Brain pericyte (primary cell): ENCODE data around the gene LMF2.
A peak's percentile ranks its signal among the peaks of the same experiment; 100 is the strongest.
"Not testable (repeated sequence)": the region's sequence is repeated elsewhere in the genome, so short reads cannot be mapped to it uniquely, and the experiment has no call there.

ENCODE experiments used
- DNase-seq: peaks from one replicate; pipeline ENCODE4 v3.0.0-alpha.2; 2012; ENCODE audit warnings: low read depth, low spot score

The LMF2 gene

DNA sequence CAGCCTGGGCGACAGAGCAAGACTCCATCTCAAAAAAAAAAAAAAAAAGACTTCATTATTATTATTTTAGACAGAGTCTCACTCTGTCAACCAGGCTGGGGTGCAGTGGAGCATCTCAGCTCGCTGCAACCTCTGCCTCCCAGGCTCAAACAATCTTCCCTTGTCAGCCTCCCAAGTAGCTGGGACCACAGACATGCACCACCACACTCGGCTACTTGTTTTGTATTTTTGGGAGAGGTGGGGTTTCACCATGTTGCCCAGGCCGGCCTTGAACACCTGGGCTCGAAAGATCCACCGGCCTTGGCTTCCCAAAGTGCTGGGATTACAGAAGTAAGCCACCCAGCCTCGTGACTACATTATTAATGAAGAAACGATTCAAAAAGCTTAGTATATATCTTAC is 27.6 kb upstream of the LMF2 start:
- DNase-seq, result no peak

DNA sequence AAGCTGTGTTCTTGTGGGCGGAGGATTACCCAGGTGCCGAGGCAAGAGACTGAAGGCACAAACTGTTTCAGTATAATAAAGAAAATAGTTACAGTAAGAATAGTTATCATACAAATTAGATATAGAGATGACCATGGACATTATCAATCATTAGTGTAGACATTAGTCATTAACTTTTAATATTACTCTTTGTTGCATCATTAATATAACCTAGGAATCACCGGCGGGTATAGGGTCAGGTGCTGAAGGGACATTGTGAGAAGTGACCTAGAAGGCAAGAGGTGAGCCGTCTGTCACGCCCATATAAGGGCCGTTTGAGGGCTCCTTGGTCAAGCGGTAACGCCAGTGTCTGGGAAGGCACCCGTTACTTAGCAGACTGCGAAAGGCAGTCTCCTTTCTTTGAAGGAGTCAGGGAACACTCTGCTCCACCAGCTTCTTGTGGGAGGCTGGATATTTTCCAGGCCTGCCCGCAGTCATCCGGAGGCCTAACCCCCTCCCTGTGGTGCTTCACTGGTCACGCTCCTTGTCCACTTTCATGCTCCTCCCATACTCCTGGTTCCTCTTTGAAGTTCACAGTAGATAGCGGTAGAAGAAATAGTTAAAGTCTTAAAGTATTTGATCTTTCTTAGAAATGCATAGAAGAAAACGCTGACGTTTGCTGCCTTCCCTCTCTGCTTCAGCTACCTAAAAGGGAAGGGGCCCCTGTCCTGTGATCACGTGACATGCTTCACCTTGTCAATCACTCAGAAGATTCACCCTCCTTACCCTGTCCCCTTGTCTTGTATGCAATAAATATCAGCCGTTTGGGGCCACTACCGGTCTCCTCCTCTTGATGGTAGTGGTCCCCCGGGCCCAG is 26.6 kb upstream of the LMF2 start:
- not testable (repeated sequence) for DNase-seq

DNA sequence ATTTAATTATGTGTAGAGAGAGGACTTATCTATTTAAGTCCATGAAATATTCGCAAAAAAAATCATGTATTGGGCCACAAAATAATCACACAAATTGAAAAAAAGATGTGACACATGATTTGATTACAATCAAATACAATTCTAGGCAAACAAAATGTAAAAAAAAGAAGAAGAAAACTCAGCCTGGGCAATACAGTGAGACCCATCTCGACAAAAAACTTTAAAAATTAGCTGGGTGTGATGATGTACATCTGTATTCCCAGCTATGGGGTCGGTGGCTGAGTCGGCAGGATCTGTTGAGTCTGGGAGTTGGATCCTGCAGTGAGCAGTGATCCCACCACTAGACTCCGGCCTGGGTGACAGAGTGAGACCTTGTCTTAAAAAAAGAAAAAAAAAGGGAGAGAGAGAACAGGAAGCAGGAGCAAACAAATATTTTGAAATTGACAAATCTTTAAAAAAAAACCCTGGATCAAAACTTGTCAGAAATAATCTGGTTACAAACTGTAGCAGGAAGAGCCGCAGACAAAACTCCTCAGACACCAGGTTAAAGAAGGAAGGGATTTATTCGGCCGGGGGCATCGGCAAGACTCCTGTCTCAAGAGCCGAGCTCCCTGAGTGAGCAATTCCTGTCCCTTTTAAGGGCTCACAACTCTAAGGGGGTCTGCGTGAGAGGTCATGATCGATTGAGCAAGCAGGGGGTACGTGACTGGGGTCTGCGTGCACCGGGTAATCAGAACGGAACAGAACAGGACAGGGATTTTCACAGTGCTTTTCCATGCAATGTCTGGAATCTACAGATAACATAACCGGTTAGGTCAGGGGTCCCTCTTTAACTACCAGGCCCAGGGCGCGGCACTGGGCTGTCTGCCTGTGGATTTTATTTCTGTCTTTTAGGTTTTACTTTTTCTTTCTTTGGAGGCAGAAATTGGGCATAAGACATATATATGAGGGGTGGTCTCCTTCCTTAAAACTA is 25.6 kb upstream of the LMF2 start:
- DNase-seq, result no peak

DNA sequence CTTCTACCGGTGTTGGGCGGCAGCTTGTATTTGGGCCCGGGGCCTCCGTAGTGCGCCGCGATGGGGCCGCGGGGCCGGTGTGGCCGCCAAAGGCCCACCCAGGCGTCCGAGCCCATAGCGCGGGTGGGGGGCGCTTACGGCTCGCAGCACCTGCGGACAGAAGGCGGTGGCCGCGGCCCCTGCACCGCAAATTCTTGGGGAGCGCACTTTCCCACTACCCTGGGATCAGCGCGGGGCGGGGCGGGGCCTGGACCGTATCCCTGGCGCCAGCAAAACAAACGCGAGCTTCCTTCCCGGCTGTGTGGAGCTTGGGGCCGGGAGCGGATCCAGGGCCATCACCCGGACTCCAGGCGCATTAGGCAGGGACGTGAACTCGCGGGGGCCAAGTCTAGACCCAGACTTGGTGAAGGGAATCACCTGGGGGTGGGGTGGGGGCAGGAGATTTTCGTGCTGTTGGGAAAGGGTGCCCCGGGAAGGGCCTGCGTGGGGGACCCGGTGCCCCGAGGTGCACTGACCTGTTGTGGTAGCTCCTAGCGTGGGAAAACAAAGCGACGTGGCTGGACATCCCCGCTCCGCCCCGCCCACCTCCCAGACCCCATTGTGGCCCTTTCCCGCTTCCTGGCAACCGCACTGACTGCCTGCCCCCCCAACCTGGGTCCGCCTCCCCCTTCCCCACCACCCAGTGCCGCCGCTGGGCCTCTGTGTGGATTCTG is 24.6 kb upstream of the LMF2 start:
- no peak for DNase-seq

DNA sequence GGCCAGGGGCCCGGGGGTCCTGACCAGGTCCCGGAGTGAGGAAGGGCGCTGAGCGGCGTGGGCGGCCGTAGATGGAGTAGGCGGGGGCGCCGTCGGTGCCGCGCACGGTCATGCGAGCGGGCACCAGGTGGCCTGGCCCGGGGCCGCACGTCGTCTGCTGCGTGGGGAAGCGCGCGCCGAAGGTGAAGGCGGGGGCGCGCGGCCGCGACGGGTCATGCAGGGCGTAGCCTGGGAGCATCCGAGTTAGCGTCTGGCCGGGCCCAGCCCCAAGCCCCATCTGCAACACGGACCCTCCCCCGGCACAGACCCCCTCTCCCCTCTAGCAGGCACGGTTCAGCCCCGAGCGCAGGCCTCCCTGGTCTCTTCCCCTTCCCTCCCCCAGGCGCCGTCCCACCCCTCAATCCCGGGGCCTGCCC is 24.1 kb upstream of the LMF2 start:
- DNase-seq, result no peak

DNA sequence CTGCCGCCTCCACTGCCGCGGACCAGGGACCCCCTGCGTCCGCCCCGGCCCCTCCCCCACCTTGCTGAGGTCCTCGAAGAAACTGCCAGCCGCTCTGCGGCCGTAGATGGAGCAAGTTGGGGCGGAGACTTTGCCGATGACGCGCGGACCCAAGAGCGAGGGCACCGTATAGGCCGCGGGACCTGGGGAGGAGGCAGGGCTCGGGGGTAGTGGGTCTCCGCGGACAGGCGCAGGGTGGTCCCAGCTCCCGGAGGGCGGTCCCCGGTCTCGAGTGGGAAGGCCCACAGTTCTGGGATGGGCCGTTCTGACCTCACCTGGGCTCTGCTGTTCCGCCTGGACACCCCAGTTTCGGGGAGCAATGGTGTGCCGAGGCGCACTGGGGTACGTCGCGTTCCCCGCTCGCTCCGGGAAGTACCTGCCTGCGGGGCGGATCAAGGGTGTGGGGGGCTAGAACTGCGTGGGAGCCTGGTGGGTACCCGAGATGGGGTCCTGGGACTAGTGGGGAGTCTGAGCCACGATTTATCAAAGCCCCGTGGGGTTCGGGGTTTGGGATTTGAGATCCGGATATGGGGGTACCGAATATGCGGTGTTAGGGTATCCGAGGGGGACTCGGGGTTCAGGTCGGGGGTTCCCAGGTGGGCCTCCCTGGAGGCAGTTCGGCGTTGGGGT is 23.5 kb upstream of the LMF2 start:
- no peak for DNase-seq

DNA sequence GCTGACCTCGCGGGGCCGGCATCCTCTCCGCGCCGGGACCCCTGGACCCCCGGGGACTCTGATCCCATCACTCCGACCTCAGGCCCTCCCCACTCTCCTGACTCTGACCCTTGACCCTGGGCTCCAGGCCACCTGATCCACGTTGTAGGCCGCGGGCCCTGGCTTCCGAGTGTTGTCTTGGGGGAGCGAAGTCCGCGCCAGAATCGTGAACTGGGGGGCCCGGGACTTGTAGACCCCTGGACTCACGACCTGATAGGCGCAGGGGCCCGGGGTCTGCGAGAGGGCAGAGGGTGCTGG is 23.0 kb upstream of the LMF2 start:
- no peak for DNase-seq

DNA sequence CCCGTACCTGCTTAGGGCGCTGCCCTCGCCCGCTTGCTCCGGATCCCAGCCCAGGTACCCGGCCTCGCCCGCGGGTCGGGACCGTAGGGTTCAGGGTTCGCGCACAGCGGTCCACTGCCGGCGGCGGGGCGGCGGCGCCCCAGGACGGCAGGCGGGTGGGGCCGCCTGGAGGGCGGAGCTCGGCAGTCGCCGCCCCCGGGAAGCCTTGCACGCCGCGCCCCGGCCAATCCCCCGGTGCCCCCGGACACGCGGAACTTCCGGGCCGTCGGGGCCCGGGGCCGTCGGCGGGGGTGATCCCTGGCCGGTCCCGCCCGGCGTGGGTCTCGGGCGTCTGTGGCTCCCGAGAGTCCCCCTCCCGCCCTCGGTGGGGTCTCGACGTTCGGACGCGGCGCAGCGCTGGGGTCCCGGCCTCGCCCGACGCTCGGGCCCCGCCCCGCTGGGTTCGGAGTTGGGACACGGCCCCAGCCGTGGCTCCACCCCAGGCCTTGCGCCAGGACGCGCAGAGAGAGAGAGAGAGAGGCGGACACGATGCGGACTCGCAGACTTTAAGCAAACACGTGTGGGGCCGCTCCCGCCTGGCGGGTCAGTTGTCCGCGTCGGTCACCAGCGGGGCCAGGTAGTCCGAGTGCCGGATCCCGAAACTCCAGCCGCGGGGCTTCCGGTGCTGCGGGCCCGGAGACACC is 22.5 kb upstream of the LMF2 start, which contains the start of gene TYMP:
Gene TYMP, minus strand, starts transcription at position 116 of the 683 bp plus-strand sequence. CDS start 303 bp downstream, outside the sequence.
- DNase-seq, result no peak

DNA sequence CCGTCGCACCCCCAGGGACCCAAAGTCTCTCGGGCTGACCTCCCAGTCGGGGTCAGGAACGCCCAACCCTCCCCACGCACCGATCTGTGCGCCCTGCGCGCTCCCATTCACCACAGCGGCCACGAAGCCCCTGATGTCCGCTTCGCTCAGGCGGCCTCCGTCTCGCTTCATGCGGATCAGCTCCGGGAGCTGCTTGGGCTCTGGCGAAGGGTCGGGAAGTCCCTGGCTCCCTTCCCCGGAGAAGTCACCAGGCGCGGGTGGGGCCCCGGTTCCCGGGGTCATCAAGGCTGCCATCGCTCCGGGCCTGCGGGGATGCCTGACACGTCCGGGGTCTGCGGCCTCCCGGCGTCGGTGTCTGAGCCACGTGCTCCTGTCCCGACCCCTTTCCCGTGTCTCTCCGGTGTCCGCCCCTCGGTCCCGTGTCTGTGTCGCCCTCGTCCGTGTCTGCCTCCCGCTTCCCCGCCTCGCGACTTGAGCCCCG is 22.0 kb upstream of the LMF2 start:
- no peak for DNase-seq

DNA sequence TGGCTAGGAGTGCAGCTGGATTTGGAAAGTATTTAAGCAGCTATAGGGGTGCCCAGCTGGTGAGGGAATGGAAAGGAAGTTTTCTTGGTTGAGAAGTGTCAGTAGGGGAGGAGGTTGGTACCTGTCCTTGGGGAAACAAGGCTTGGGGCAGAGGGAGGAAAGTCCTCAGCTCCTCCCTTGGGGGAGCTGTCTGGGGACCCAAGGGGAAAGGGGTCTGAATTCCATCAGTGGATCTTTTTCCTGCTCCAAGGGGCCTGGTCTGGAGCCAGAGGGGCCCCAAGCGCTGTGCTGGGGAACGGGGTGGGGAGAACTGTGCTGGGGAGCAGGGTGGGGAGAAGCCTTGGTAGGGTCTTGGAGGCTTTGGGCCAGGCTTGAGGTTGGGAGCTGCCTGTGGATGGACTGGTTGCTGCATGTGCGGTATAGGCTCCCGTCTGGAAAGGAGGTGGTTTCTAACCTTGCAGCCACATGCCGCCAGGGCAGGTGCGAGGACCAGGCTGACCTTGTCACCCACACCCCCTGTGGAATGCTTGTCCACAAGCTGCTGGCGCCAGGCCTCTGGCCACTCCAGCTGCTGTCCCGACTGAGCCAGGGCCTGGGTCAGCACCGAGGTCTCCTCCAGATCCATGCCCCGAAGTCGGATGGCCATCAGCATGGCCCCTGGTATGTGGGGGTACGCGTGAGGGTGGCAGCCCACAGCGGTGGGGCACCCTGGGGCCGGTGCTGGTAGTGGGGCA is 21.3 kb upstream of the LMF2 start:
- DNase-seq, result no peak

DNA sequence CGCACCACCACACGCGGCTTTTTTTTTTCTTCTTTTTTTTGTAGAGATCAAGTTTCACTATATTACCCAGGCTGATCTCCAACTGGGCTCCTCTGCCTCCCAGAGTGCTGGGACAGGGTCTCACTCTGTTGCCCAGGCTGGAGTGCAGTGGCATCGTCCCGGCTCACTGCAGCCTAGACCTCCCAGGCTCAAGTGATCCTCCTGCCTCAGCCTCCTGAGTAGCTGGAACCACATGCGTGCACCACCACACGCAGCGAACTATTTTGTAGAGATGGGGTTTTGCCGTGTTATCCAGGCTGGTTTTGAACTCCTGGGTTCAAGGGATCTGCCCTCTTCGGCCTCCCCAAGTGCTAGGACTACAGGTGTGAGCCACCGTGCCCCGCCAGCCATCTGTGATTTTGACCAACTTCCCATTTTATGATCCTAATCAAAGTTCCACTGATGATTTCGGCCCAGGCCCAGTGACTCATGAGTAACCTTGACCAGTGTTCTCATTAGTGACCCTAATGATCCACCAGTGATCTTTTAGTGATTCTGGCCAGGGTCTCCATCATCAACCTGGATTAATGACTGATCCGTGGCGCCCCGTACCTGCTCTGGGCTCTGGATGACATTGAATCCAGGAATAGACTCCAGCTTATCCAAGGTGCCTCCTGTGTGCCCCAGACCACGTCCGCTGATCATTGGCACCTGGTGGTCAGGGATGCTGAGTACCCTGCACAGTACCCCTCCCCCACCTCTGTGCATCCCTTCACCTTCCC is 20.6 kb upstream of the LMF2 start:
- no peak for DNase-seq

DNA sequence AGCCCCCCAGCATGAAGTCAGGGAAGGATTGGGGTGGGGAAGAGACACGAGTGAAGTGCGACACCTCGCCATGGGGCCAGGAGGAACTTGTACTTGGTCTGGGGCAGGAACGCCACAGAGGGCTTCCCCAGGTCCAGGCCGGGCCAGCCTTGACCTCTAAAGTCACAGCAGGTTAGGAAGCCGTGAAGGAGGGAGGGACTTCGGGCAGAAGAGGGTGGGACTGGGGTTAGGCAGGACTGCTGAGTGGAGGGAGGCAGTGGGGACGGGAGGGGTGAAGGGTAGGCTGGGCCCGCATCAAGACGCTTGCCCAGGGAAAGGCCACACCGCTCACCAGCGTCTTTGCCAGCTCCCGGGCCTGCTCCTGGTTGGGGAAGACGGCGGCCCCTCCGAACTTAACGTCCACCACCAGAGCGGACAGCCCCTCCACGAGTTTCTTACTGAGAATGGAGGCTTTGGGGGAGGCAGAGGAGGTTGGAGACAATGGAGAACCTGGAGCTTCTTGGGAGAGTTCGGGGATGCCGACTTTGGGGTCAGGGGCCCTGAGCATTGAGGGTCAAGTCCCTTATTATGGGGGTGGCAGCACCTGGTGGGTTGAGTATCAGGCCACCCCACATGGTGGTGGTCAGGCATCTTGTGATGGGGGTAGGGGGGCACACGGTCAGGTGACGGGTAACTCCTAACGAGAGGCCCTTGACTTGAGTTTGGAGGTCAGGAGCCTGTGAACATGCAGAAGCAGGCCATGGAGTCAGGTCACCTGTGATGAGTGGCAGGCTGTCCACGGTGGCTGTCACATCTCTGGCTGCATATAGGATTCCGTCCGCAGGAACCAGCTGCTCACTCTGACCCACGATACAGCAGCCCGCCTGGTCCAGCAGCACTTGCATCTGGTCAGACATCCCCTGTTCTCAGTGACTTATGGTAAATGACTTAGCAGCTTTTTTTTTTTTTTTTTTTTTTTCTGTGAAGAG is 19.6 kb upstream of the LMF2 start:
- no peak for DNase-seq

DNA sequence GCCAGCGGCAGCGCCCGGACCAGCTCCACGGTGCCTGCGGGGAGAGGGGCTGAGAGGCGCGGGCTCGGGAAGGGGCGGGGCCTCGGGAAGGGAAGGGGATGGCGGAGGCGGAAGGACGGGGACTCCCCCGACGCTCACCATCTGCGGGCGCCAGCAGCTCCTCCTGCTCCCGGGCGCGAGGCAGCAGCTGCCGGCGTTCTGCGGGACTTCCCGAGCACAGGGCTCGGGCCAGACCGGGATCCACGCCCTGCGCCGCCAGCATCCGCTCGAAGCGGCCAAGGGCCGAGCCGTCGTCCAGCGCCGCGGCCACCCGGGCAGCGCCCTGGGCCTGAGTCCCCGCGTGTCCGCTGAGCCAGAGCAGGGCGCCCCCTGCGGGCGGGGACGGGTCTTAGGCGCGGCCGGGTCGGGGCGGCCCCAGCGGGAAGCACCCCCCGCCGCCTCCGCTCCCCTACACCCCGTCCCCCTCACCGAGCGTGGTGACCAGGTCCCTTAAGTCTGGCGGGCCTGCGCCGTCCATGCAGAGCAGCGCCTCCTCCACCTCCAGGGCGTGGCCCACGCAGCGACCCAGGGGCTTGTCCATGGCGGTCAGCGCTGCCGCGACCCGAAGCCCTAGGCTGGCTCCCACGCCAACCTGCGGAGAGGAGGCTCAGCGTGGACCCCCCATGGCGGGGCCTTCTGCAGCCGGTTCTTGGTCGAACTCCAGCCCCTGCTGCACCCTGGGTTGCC is 18.8 kb upstream of the LMF2 start:
- no peak for DNase-seq

DNA sequence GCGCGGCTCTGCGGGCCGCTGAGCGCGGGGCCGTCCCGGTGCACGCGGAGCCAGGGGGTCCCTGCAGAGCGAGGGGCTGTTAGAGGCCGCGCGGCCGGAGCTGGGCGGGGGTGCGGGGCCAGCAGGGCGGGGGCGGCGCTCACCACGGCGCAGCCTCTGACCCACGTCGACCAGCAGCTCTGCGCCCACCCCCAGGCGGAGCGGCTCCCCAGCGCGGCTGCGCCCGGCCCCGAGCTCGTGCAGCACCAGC is 18.3 kb upstream of the LMF2 start:
- DNase-seq, result no peak

DNA sequence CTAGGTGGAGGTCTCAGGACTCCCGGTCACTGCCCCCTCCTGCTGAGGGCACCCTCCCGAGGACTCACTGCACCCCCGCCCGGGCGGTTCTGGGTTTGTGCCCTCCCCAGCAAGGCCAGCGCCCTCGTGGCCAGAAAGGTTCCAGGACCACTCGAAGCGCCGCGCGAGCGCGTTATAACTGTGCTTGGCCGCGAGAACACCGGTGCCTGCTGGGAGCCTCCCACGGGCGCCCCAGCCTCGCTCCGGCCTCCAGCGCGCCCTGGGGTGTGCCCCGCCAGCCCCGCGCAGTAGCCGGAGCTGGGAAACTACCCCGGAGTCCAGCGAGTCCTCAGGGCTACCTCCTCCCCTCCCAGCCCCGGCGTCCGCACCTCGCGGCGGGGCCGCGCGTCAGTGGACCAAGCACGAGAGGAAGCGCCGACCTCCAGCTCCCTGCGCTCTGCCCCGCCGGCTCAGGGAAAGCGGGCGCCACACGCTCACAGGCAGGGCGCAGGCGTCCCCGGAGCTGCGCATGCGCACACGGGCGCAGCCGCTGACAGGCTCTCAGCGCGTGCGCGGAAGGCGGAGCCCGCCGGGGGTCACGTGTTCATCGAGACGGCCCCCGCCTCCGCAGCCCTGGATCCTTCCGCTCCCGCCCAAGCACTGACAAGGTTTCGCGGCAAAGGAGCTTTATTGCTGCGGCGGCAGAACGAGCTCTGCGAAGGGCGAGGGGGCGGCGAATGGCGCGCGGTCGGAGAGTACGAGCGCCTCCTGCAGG is 17.8 kb upstream of the LMF2 start, which contains the start of gene SCO2:
Gene SCO2, minus strand, starts transcription at position 495 of the 754 bp plus-strand sequence. CDS start 1,187 bp downstream, outside the sequence.
- peak; percentile 89 for DNase-seq

DNA sequence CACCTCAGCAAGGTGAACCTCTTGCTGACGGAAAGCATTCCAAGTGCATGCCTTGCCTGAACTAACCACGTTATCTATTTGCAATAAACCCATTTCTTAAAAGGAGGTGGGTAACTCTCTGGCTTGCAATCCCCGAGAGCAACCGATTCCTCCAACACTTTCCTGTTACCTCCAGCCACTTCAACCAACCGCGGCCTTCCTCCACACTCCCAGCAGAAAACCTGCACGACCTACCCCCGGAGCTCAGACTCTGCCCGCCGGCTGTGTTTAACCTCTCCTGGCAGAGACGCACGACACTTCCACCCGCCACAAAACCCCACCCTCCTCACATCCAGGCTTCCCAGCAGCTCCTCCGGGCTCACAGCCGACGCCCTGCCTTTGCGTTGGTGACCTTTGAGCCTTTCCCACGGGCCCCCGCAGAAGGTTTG is 17.2 kb upstream of the LMF2 start:
- DNase-seq, result no peak
